Measurements from ENCODE around the gene FYN. TPM values are rescaled to one million over a fixed set of nuclear protein-coding genes. Genes with fewer than 3 reads are reported as not detected.
A peak's percentile ranks its signal among the peaks of the same experiment; 100 is the strongest.

The FYN gene
- total and polyA plus RNA-seq, 2 of the 13 experiments (the other 11 are each of a cell fraction or from before 2014, with no cell fraction given) = 15.5 to 24.6 TPM

GRCh38 chr6:111610548-111611172 lies 262.6 kb downstream of the FYN start (continued):
- no peak for TF ChIP-seq ZNF512 (CRISPR knock-in tag; IDR thresholded peaks at IDR 0.05)
- TF ChIP-seq POGZ (CRISPR knock-in tag; IDR thresholded peaks at IDR 0.05) = peak; percentile 95
- peak; percentile 81; the same call in 1 of the 2 replicates for TF ChIP-seq TRIM24 (CRISPR knock-in tag; IDR thresholded peaks at IDR 0.05)
- TF ChIP-seq SNAI1 (CRISPR knock-in tag; IDR thresholded peaks at IDR 0.05; ENCODE audit: borderline replicate concordance) = peak; percentile 75; the same call in 1 of the 2 replicates
- no peak for TF ChIP-seq LCORL (IDR thresholded peaks at IDR 0.05)
- peak; percentile 97 for TF ChIP-seq LCORL (CRISPR knock-in tag; IDR thresholded peaks at IDR 0.05)
- no peak for TF ChIP-seq ZNF33B (CRISPR knock-in tag; IDR thresholded peaks at IDR 0.05)
- 0 out of 2 replicates have a peak, but pooled peaks have one; percentile 31 for TF ChIP-seq ZBTB26 (CRISPR knock-in tag; IDR thresholded peaks at IDR 0.05; ENCODE audit: borderline replicate concordance)
- no peak for TF ChIP-seq MLX (CRISPR knock-in tag; IDR thresholded peaks at IDR 0.05)
- TF ChIP-seq EEA1 (CRISPR knock-in tag; IDR thresholded peaks at IDR 0.05; ENCODE audit: borderline replicate concordance) = no peak
- peak; percentile 79; the same call in 1 of the 2 replicates for TF ChIP-seq KDM5B (CRISPR knock-in tag; IDR thresholded peaks at IDR 0.05; ENCODE audit: borderline replicate concordance)
- TF ChIP-seq CCDC6 (CRISPR knock-in tag; IDR thresholded peaks at IDR 0.05) = peak; percentile 64; the same call in 1 of the 2 replicates
- TF ChIP-seq FOXA1 (IDR thresholded peaks at IDR 0.05) = no peak
- TF ChIP-seq FOXA1 (CRISPR knock-in tag; IDR thresholded peaks at IDR 0.05) = peak; percentile 37
- peak; percentile 67; the same call in 1 of the 2 replicates for TF ChIP-seq MYC (CRISPR knock-in tag; IDR thresholded peaks at IDR 0.05; ENCODE audit: borderline replicate concordance)
- no peak for TF ChIP-seq HOXA9 (CRISPR knock-in tag; IDR thresholded peaks at IDR 0.05; ENCODE audit: borderline replicate concordance)
- no peak for TF ChIP-seq ZBTB4 (CRISPR knock-in tag; IDR thresholded peaks at IDR 0.05; ENCODE audit: borderline replicate concordance)
- peak; percentile 58; the same call in 1 of the 3 replicates for TF ChIP-seq MXI1 (IDR thresholded peaks at IDR 0.05; ENCODE audit: borderline replicate concordance, low read depth, low read length)
- no peak for TF ChIP-seq TCF7L2 (IDR thresholded peaks at IDR 0.05; ENCODE audit: low read depth, low read length)
- peak; percentile 49; the same call in 1 of the 2 replicates for TF ChIP-seq MEIS2 (CRISPR knock-in tag; IDR thresholded peaks at IDR 0.05)
- TF ChIP-seq GPN1 (CRISPR knock-in tag; IDR thresholded peaks at IDR 0.05; ENCODE audit: borderline replicate concordance) = no peak
- no peak for TF ChIP-seq KDM5A (IDR thresholded peaks at IDR 0.05; ENCODE audit: borderline replicate concordance, low read length)
- TF ChIP-seq ESRRA (CRISPR knock-in tag; IDR thresholded peaks at IDR 0.05; ENCODE audit: low read depth) = peak; percentile 92
- no peak for TF ChIP-seq MED8 (CRISPR knock-in tag; IDR thresholded peaks at IDR 0.05; ENCODE audit: insufficient replicate concordance)
- peak; percentile 99 for TF ChIP-seq SALL1 (CRISPR knock-in tag; IDR thresholded peaks at IDR 0.05)

All from HepG2 (cell line).